Peyer's patch (tissue), 4 donors: Measurements from ENCODE around the gene FIBP.

ENCODE experiments used
- POLR2A ChIP-seq, 2 donors: fragments of 450-650 bp; IDR thresholded peaks; one replicate each; pipeline ENCODE4 v1.5.1; 2017; ENCODE audit warnings: antibody characterized with exemption in 2 of 2, mild to moderate bottlenecking in 2 of 2, moderate library complexity in 2 of 2
- TF ChIP-seq, protein P1 (sequence below), 6 experiments: fragments of 450-650 bp in 4 of 6; fragments of 200-600 bp in 2 of 6; sonication (generic) in 1 of 6; IDR thresholded peaks; one replicate each; pipeline ENCODE4 v1.5.1; 2017 to 2019; ENCODE audit warnings: antibody characterized with exemption in 6 of 6, mild to moderate bottlenecking in 3 of 6, moderate library complexity in 1 of 6

- TF ChIP-seq, protein P1, sequence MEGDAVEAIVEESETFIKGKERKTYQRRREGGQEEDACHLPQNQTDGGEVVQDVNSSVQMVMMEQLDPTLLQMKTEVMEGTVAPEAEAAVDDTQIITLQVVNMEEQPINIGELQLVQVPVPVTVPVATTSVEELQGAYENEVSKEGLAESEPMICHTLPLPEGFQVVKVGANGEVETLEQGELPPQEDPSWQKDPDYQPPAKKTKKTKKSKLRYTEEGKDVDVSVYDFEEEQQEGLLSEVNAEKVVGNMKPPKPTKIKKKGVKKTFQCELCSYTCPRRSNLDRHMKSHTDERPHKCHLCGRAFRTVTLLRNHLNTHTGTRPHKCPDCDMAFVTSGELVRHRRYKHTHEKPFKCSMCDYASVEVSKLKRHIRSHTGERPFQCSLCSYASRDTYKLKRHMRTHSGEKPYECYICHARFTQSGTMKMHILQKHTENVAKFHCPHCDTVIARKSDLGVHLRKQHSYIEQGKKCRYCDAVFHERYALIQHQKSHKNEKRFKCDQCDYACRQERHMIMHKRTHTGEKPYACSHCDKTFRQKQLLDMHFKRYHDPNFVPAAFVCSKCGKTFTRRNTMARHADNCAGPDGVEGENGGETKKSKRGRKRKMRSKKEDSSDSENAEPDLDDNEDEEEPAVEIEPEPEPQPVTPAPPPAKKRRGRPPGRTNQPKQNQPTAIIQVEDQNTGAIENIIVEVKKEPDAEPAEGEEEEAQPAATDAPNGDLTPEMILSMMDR (IDR thresholded peaks at IDR 0.05): no peak
- TF ChIP-seq POLR2A (IDR thresholded peaks at IDR 0.05): no peak
Observed at GRCh38 chr11:65849366-65849765, 38.9 kb downstream of the FIBP start.
